UCSD-AML1 (cell line): ENCODE data around the gene NT5DC1.
"Not testable (repeated sequence)": the region's sequence is repeated elsewhere in the genome, so short reads cannot be mapped to it uniquely, and the experiment has no call there.

Experiments used
- DNase-seq: peaks from one replicate; lab custom pipeline; 2025; ENCODE audit not compliant: unreplicated experiment; lab: John Stamatoyannopoulos, UW

Gene NT5DC1

DNA sequence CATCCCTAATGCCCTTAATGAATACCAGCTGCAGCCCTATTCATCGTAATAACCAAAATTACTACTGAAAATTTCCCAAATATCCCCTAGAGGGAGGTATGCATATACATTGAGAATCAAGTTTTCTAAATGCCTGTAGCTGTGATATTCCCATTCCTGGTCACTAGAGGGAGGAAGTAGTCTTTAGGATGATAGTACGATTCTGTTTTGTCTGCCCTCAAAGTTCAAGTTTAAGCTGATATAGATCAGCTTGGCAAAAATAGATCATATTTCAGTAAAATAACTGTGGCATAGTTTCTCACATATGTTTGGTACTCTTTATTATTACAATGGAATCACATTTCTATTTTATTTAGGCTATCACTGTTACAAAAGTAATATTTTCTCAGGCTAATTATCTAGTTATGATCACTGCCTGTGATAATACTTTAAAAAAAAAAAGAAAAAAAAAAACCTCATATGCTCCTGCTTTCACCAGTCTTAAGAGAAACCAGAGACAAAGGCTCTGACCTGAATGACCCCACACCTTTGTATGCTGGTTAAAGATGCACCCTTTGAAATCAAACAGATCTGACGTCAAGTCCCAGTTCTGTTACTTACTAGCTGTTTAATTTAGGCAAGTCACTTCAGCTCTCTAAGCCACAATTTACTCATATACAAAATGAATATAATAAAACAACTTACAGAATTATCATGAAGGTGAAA lies 168.1 kb downstream of the NT5DC1 start:
- no peak for DNase-seq

GRCh38 chr6:116271149-116271708 lies 170.6 kb downstream of the NT5DC1 start:
- DNase-seq: no peak

DNA sequence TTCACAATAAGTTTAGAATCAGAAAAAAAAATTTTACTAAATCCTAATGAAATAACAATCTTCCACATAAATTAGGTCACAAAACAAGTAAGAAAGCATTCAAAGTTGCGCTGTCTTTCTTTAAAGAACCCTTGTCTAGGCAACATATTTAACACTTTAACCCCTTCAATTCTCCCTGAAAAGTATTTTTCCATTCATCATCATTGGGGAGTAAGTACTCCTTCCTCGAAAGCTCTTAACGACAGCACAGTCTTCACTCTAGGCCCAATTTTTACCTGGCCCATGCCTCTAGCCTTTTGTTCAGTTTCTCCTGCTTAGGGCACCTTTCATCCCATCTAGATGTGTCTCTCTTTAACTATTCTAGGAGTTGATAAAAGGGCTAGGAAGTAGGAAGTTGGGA lies 176.5 kb downstream of the NT5DC1 start:
- no peak for DNase-seq

DNA sequence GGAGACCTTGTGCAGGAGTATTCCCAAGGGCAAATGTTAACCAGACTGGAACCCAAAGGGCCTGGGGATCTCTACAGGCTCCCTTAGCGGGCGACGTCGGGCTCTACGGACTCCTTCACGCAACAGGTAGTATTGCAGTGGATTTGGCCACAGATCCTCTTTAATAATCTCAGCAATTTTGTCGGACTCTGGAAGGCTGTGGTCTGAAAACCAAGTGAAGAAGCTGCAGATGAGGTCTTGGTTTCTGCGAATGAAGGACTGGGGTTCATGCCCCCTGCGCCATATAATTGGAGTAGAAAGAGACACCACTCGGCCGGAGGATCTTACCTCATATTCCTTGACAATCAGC lies 177.8 kb downstream of the NT5DC1 start:
- no peak for DNase-seq

- DNase-seq: no peak
Measured at GRCh38 chr6:116278854-116279231, 178.2 kb downstream of the NT5DC1 start.

GRCh38 chr6:116279232-116280160 lies 178.8 kb downstream of the NT5DC1 start, which contains the start of gene TSPYL1:
Gene TSPYL1 (minus strand): TSS chr6:116279930. CDS start chr6:116279830, 100 bp downstream.
- peak; percentile 92 for DNase-seq

- DNase-seq: no peak
Measured at GRCh38 chr6:116280161-116280932, 179.7 kb downstream of the NT5DC1 start.

GRCh38 chr6:116280933-116281316 lies 180.3 kb downstream of the NT5DC1 start:
- DNase-seq: no peak

- DNase-seq: no peak
Measured at GRCh38 chr6:116282698-116283097, 182.0 kb downstream of the NT5DC1 start.

DNA sequence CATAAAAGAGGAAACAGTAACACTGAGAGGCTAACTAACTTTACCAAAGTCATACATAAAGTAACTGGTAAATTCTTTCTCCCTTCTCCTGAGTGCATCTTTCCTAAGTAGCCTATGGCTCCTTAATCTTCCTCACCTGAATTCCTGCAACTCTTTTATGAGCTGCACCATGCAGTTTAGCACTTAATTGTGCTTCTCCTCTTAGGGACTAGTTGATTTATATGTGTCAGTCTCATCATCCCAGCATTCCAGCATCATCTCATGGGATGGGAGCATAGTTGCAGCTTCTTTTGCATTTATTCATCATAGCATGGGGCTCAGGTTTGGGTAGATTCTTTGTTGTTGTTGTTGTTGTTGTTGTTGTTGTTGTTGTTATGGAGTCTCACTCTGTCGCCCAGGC lies 182.5 kb downstream of the NT5DC1 start:
- DNase-seq: no peak

GRCh38 chr6:116284984-116285383 lies 184.3 kb downstream of the NT5DC1 start:
- DNase-seq: not testable (repeated sequence)

- no peak for DNase-seq
Measured at GRCh38 chr6:116286773-116287358, 186.2 kb downstream of the NT5DC1 start.

DNA sequence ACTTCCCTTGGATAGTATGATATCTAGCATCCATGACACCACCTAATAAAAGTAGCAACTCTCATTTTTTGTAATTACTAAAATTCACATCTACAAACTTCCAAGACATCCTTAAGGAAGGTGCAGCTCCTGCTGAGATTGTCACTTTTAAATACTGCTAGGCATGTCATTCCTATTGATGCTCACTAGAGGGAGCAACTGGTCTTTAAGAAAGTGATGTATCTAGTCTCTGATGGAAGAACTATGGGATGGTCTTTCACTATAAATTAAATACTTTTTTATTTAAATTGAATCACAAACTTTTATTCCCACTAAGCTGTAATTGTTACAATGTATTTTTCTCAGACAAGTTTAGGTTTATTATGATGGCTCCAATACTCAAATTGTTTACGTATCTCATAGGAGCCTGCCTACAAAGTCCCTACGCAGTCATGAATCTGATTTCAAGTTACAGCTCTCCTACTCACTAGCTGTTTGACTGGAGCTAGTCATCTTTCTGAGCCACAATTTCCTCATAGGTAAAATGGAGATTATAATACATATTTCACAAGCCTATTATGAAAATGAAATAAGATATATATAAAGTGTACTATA lies 187.1 kb downstream of the NT5DC1 start:
- no peak for DNase-seq

DNA sequence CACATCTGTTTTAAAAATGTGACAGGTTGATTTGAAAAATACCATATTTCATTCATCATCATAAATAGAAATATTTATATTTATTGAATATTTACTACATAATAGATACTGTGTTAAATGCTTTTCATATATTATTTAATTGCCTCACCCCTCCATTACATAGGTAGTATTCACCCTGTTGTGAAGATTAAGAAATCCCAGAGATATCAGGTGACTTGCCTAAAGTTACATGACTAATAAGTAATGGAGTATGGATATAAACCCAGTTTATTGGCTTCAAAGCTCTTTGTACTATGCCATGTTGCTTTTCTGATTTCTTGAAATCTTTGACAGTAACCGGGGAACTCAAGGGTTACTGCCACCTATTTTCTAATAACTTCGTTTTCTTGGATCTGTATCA lies 189.2 kb downstream of the NT5DC1 start:
- DNase-seq: no peak

GRCh38 chr6:116290799-116291198 lies 190.1 kb downstream of the NT5DC1 start:
- DNase-seq: no peak

- no peak for DNase-seq
Measured at GRCh38 chr6:116291701-116292396, 191.2 kb downstream of the NT5DC1 start.

DNA sequence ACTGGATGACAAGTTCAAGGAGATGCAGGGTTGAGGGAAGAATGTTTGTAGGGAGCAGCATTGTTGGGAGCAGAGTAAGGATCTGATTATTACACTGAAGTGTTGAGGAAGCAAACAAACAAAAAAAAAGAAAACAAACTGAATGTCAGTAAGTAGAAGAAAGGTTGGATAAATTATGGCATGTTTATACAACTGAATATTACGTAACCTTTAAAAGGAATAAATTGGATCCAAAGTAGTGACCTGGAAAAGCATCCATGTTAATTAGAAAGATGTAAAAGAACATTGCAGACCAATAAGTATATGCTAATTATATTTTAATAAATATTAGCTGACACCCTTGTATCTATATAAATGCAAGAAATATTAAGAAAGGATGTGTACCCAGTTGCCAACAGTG lies 191.9 kb downstream of the NT5DC1 start:
- no peak for DNase-seq

- DNase-seq: no peak
Measured at GRCh38 chr6:116298273-116298672, 197.6 kb downstream of the NT5DC1 start.

- no peak for DNase-seq
Measured at GRCh38 chr6:116298973-116299372, 198.3 kb downstream of the NT5DC1 start.
